Calu3 (cell line): Measurements from ENCODE around the gene KRTAP1-1. TPM values are rescaled to one million over a fixed set of nuclear protein-coding genes. Genes with fewer than 3 reads are reported as not detected.

Experiments used
- BruUV-seq: library from RNA; stranded (reverse); fragments of 400-500 nt; replicated peaks from 2 replicates; lab custom pipeline; 2021; lab: Mats Ljungman, UMichigan
- CTCF ChIA-PET: fragments of 300-600 bp; sonication (Branson Sonifier 250); formaldehyde crosslinking; loops from one replicate; lab custom pipeline; 2022; ENCODE audit warnings: antibody characterized with exemption; lab: Charles Lee
- DNase-seq: peaks from one replicate; pipeline ENCODE4 v3.0.0; 2022
- H3K27ac Mint-ChIP-seq: one replicate; pipeline ENCODE4 v1.8.0; 2022; ENCODE audit warnings: mixed read lengths; ENCODE audit not compliant: unreplicated experiment
- H3K27me3 Mint-ChIP-seq: one replicate; pipeline ENCODE4 v1.8.0; 2022; ENCODE audit warnings: mixed read lengths; ENCODE audit not compliant: unreplicated experiment
- H3K36me3 Mint-ChIP-seq: one replicate; pipeline ENCODE4 v1.8.0; 2022; ENCODE audit warnings: mild to moderate bottlenecking, moderate library complexity, mixed read lengths; ENCODE audit not compliant: insufficient read depth, unreplicated experiment
- H3K4me1 Mint-ChIP-seq: one replicate; pipeline ENCODE4 v1.8.0; 2022; ENCODE audit warnings: mild to moderate bottlenecking, low read depth, mixed read lengths; ENCODE audit not compliant: unreplicated experiment
- H3K4me3 Mint-ChIP-seq: one replicate; pipeline ENCODE4 v1.8.0; 2022; ENCODE audit warnings: mild to moderate bottlenecking, low read depth, moderate library complexity, mixed read lengths; ENCODE audit not compliant: unreplicated experiment
- H3K9me3 Mint-ChIP-seq: one replicate; pipeline ENCODE4 v1.8.0; 2022; ENCODE audit warnings: low read depth, mixed read lengths; ENCODE audit not compliant: unreplicated experiment
- intact Hi-C: fragments of 100-400 bp; cut with micrococcal nuclease; formaldehyde crosslinking; loops from one replicate; pipeline ENCODE4 v1.10.0; 2022; ENCODE audit not compliant: unreplicated experiment
- total RNA-seq: library from RNA; stranded (reverse); gene quantifications from 2 replicates; pipeline ENCODE4 v1.2.3, GENCODE V29; 2022
- TF ChIP-seq, protein P1 (sequence below): fragments of 200-600 bp; IDR thresholded peaks from one replicate; pipeline ENCODE4 v1.8.0; 2022; ENCODE audit warnings: antibody characterized with exemption; ENCODE audit not compliant: unreplicated experiment

Gene KRTAP1-1
- total RNA-seq, 1 experiment from 2014 or later, result 10.2 TPM

DNA sequence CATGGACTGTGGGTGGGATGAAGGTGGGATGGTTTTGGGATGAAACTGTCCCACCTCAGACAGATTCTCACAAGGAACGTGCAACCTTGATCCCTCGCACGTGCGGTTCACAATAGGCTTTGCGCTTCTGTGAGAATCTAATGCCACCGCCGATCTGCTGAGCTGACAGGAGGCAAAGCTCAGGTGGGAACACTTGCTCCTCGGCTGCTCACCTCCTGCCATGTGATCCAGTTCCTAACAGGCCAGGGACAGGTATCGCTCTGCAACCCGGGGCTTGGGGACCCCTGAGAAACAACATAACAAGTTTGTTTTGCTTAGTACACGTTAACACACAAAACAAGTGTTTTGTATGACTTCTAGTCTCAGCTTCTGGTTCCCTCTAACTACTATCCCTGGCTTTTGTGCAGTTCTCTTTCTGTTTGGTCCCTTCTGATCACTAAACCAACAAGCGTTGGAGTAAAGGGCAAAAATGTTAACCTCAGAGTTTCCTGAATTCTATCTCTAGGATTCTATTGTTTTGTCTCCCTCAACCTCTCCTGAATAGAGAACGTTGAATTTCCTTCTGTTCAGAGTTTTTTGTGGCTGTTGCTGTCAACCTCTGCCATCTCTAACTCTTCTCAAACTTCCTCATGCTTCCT lies 24.6 kb downstream of the KRTAP1-1 start:
- CTCF ChIA-PET, result interaction anchor here (0.6 to 1.8 kb wide), 4 partner anchors 42 to 81 kb away, joined by 3 to 5 read pairs (median 4); no protein-coding TSS in a partner anchor
- Mint-ChIP-seq H3K27ac (no peak overlapping the region), H3K4me3 (no peak overlapping the region), H3K27me3 (no peaks in the 10 kb centered on the region), H3K4me1 (peaks cover 39% of the 10 kb centered on the region), H3K9me3 (no peaks in the 10 kb centered on the region), H3K36me3 (no peaks in the 10 kb centered on the region)
- intact Hi-C loops, result no loop called here
- TF ChIP-seq, protein P1, sequence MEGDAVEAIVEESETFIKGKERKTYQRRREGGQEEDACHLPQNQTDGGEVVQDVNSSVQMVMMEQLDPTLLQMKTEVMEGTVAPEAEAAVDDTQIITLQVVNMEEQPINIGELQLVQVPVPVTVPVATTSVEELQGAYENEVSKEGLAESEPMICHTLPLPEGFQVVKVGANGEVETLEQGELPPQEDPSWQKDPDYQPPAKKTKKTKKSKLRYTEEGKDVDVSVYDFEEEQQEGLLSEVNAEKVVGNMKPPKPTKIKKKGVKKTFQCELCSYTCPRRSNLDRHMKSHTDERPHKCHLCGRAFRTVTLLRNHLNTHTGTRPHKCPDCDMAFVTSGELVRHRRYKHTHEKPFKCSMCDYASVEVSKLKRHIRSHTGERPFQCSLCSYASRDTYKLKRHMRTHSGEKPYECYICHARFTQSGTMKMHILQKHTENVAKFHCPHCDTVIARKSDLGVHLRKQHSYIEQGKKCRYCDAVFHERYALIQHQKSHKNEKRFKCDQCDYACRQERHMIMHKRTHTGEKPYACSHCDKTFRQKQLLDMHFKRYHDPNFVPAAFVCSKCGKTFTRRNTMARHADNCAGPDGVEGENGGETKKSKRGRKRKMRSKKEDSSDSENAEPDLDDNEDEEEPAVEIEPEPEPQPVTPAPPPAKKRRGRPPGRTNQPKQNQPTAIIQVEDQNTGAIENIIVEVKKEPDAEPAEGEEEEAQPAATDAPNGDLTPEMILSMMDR, result no peak
- BruUV-seq, result no TSS peak
- no peak for DNase-seq

DNA sequence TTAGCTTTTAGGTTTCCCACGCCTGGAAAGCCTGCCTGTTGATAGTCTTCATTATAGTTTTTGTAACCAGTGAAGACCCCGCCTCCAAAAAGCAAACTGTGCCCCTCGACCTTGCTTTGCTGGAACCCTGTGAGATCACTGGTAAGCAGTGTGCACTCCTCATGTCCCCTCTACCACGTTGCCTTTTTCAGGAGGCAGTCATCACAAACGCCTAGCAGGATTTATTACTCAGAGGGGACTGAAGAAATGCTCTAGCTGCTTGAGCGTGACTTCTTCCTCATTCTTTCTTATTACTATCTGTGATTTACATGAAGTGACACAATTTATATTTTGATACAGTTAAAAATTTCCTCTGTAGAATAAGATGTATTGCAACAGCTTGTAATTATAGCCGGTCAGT lies 25.8 kb downstream of the KRTAP1-1 start:
- TF ChIP-seq, protein P1, result no peak
- Mint-ChIP-seq H3K27ac (no peak overlapping the region), H3K4me3 (no peak overlapping the region), H3K4me1 (peaks cover 50% of the 10 kb centered on the region), H3K27me3 (no peaks in the 10 kb centered on the region), H3K36me3 (no peaks in the 10 kb centered on the region), H3K9me3 (peaks cover 4% of the 10 kb centered on the region)
- CTCF ChIA-PET, result interaction anchor here (0.6 to 2.2 kb wide), 5 partner anchors 45 to 80 kb away, joined by 3 to 6 read pairs (median 4); no protein-coding TSS in a partner anchor
- no peak for DNase-seq
- intact Hi-C loops, result no loop called here
- no TSS peak for BruUV-seq

DNA sequence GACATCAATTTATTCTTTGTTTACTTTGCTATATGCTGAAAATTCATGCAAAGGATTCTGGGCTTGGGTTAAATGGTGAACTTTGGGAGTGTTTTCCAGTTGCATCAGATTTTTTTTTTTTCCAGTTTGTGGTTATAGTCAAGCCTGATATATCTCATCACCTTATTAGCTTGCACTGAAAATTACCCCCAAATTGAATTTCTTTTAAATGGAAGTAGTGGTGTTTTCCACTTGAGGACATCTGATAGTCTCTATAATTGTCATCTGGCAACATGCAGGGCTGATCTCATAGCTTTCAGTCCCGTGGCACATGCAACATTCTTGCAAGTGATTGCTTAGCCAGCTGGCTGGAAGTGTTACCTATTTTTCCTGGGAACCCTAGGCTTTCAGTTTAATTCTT lies 27.6 kb downstream of the KRTAP1-1 start:
- CTCF ChIA-PET, result interaction anchor here (0.6 to 2.2 kb wide), 11 partner anchors 12 to 505 kb away, joined by 3 to 6 read pairs (median 3); partner anchors contain the start of gene KRTAP2-3
- H3K9me3 Mint-ChIP-seq, result peaks cover 4% of the 10 kb centered on the region
- no TSS peak for BruUV-seq
- intact Hi-C loops, result no loop called here
- TF ChIP-seq, protein P1, result no peak
- no peaks in the 10 kb centered on the region for H3K36me3 Mint-ChIP-seq
- H3K4me3 Mint-ChIP-seq, result no peak overlapping the region
- no peak overlapping the region for H3K27ac Mint-ChIP-seq
- peaks cover 59% of the 10 kb centered on the region for H3K4me1 Mint-ChIP-seq
- no peaks in the 10 kb centered on the region for H3K27me3 Mint-ChIP-seq
- no peak for DNase-seq

DNA sequence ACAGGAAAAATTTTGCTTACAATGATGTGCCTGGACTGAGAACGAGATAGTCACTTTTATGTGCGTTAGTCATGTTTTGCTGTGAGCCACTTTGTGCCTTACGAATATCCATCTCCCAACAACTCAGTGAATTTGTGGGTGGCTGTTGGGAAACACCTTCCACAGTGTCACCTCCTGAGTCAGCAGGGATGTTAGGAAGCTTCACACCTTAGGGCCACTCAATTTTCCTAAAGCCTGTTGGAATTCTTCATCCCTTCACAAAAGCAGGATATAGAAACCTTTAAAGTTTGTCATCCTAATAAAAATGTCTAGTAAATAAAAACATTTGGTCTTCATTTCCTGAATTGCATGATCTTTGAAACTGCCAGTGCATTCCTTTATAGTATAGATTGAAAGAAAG lies 28.1 kb downstream of the KRTAP1-1 start:
- TF ChIP-seq, protein P1, result no peak
- CTCF ChIA-PET, result interaction anchor here (1.1 to 2.2 kb wide), 4 partner anchors 13 to 78 kb away, joined by 3 to 6 read pairs (median 4); partner anchors contain the start of gene KRTAP2-3
- no TSS peak for BruUV-seq
- H3K27ac Mint-ChIP-seq, result peak overlapping the region; percentile 6
- H3K9me3 Mint-ChIP-seq, result peaks cover 4% of the 10 kb centered on the region
- no peaks in the 10 kb centered on the region for H3K27me3 Mint-ChIP-seq
- no peak overlapping the region for H3K4me3 Mint-ChIP-seq
- intact Hi-C loops, result no loop called here
- H3K4me1 Mint-ChIP-seq, result peaks cover 63% of the 10 kb centered on the region
- no peak for DNase-seq
- H3K36me3 Mint-ChIP-seq, result no peaks in the 10 kb centered on the region
